GM23338 (cell line): Measurements from ENCODE around the gene ARHGEF28. TPM values are rescaled to one million over a fixed set of nuclear protein-coding genes. Genes with fewer than 3 reads are reported as not detected.

ENCODE experiments used
- CREB1 ChIP-seq: fragments of 250-450 bp; sonication (Bioruptor Pico); IDR thresholded peaks from 2 replicates; pipeline ENCODE4 v1.5.0; 2020; ENCODE audit warnings: low read depth, mild to moderate bottlenecking, moderate library complexity
- CTCF ChIP-seq, 2 experiments: fragments of 200-600 bp in 1 of 2; sonication (generic) in 1 of 2; conservative IDR thresholded peaks; 2 replicates each; pipeline versions ENCODE4 v1.5.1 to v1.6.1; 2016 to 2017; ENCODE audit warnings: antibody characterized with exemption in 2 of 2, low read depth in 2 of 2, mild to moderate bottlenecking in 2 of 2, moderate library complexity in 1 of 2
- ETS1 ChIP-seq: IDR thresholded peaks from 2 replicates; pipeline ENCODE4 v1.6.1; 2016; ENCODE audit warnings: antibody characterized with exemption
- EZH2 ChIP-seq: fragments of 200-600 bp; sonication (generic); IDR thresholded peaks from one replicate; pipeline ENCODE4 v1.8.0; 2017; ENCODE audit warnings: antibody characterized with exemption, mild to moderate bottlenecking, low read depth; ENCODE audit not compliant: unreplicated experiment
- NANOG ChIP-seq: IDR thresholded peaks from 2 replicates; pipeline ENCODE4 v1.6.1; 2016; ENCODE audit warnings: antibody characterized with exemption, borderline replicate concordance
- POLR2AphosphoS5 ChIP-seq: IDR thresholded peaks from 2 replicates; pipeline ENCODE4 v1.6.1; 2016; ENCODE audit warnings: antibody characterized with exemption, low read depth
- ZNF462 ChIP-seq: fragments of 250-450 bp; sonication (Bioruptor Pico); IDR thresholded peaks from 2 replicates; pipeline ENCODE4 v1.5.0; 2020; ENCODE audit warnings: mild to moderate bottlenecking, moderate library complexity
- polyA plus RNA-seq: library from polyadenylated mRNA; unstranded; fragments of >200 nt; fragmentation: Nextera tagmentation; extraction: Ambion mirVana; gene quantifications from 2 replicates; pipeline ENCODE4 v1.2.1, GENCODE V29; 2016
- total RNA-seq: library from RNA; depleted of rRNA; stranded (reverse); fragments of >200 nt; shearing (Covaris generic); gene quantifications from 2 replicates; pipeline ENCODE4 v1.2.3, GENCODE V29; 2014

ARHGEF28 gene
- total and polyA plus RNA-seq, 2 experiments from 2014 or later = 0.39 to 1.0 TPM

- no peak for TF ChIP-seq ZNF462
- TF ChIP-seq POLR2AphosphoS5 = no peak
- TF ChIP-seq CREB1 (CRISPR knock-in tag) = no peak
- TF ChIP-seq CTCF (conservative IDR thresholded peaks at IDR 0.05; ENCODE audit: low read depth in 2 of 2) = no peak
- no peak for TF ChIP-seq NANOG
- TF ChIP-seq ETS1 = no peak
- TF ChIP-seq EZH2 = no peak
These were observed 37.3 kb downstream of the ARHGEF28 start (continued) for GRCh38 chr5:73663161-73663859.
